GM12874 (cell line): Measurements from ENCODE around the gene CHCHD3.

Source experiments
- TF ChIP-seq, protein P1 (sequence below): IDR thresholded peaks from 2 replicates; pipeline ENCODE4 v1.5.1; 2011; ENCODE audit warnings: low read depth, mild to moderate bottlenecking, control low read depth, low read length, moderate library complexity; ENCODE audit not compliant: insufficient read depth

CHCHD3 gene

GRCh38 chr7:132999845-133000244 is 82.0 kb downstream of the CHCHD3 start:
- TF ChIP-seq, protein P1, sequence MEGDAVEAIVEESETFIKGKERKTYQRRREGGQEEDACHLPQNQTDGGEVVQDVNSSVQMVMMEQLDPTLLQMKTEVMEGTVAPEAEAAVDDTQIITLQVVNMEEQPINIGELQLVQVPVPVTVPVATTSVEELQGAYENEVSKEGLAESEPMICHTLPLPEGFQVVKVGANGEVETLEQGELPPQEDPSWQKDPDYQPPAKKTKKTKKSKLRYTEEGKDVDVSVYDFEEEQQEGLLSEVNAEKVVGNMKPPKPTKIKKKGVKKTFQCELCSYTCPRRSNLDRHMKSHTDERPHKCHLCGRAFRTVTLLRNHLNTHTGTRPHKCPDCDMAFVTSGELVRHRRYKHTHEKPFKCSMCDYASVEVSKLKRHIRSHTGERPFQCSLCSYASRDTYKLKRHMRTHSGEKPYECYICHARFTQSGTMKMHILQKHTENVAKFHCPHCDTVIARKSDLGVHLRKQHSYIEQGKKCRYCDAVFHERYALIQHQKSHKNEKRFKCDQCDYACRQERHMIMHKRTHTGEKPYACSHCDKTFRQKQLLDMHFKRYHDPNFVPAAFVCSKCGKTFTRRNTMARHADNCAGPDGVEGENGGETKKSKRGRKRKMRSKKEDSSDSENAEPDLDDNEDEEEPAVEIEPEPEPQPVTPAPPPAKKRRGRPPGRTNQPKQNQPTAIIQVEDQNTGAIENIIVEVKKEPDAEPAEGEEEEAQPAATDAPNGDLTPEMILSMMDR: no peak

- TF ChIP-seq, protein P1: no peak
These were observed 83.1 kb downstream of the CHCHD3 start for GRCh38 chr7:132998763-132999162.

DNA sequence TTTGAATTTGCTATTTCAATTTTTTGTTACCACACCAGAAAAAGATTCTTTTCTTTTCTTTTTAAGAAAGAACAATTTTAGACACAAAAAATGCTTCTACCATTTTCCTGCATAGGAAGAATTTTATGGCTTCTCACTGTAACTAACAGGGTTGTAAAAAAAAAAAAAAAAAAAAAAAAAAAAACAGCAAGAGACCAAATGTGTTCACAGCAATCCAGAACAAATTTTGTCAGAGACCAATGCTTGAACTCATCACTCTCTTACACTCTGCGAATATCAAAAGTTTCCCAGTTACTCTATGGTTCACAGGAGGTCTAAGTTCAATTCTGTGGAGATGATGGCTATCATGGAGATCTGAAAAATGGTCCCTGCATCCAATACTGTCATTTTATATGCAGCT is 84.4 kb downstream of the CHCHD3 start:
- TF ChIP-seq, protein P1: no peak

- TF ChIP-seq, protein P1: no peak
These were observed 85.2 kb downstream of the CHCHD3 start for GRCh38 chr7:132996581-132997242.

GRCh38 chr7:132993377-132994013 is 88.4 kb downstream of the CHCHD3 start:
- TF ChIP-seq, protein P1: no peak

DNA sequence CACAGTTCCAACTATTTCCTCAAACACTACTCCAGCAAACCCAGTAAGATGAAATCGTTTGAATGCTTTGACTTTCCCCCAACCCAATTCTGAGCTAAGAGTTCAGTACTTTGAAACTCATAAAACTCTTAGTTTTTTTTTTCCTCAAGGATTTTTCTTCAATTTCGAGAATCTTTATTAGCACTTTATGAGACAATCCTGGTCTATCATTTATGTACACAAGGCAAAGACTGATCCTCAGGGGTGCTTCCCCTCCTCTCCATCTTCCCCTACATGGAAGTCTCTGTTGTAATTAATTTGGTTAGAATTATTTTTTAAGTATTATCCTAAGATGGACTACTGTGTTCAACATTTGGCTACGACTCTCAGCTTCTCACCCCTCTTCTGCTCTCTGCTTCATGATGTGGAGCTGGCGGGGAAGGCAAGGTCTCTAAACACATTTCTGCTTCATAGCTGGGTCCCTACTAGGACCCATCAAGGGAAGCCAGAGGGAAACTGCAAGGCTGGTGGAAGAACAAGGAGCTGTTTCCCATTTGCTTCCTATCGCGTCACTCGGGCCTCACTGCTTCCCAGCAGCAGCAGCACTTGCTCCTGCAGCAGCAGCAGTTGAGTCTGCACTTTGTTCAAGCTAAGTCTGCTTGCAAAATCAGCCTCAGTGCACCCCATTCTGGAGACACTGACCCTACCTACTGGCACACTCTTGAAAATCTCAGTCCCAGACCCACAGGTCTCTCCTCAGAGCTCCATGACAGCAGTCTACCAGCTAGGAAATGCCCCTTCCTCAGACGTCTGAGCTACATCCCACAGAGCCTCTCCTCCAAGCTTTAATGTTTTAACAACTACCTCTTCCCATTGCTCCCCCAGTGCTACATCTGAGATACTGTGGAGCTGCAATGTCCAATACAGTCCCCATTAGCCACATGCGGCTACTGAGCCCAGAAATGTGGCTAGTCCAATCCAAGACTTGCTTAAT is 90.0 kb downstream of the CHCHD3 start:
- TF ChIP-seq, protein P1: no peak

DNA sequence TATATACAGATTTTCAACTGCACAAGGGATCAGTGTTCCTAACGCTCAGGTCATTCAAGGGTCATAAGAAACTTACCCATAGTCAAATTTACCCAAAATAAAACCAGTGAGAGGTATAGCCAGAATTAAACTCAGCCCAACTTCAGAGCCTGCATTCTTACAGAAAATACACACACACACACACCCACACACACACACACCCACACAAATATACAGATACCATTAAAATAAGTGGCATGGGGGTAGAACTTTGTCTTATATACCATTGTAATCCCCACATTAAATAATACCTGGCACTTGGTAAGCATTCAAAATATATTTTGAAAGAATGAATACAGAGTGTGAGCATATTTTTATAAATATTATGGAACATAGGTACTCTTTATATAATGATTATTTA is 93.8 kb downstream of the CHCHD3 start:
- TF ChIP-seq, protein P1: no peak
